ENCODE measurements around the gene PLCB4.

DNA sequence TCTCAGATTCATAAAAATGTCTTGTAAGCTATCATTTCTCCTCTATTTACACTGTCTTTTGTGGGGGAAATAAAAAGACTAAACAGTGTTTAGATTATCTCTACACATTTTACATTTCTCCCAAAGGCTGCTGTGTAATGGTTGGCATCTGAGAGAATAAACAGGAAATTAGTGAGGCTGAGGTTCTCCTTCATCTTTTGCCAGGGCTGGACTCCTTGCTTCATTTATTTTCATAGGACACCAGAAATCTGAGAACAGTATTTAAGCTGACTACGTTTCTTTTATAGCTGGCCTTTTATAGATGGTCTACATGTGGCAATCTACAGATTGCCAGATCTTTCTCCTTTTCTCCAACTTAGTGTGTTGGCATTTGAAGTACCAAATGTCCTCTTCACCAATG lies 41.5 kb downstream of the PLCB4 start:
- TF ChIP-seq POLR2A (IDR thresholded peaks at IDR 0.05) = no peak
- TF ChIP-seq, protein P1, sequence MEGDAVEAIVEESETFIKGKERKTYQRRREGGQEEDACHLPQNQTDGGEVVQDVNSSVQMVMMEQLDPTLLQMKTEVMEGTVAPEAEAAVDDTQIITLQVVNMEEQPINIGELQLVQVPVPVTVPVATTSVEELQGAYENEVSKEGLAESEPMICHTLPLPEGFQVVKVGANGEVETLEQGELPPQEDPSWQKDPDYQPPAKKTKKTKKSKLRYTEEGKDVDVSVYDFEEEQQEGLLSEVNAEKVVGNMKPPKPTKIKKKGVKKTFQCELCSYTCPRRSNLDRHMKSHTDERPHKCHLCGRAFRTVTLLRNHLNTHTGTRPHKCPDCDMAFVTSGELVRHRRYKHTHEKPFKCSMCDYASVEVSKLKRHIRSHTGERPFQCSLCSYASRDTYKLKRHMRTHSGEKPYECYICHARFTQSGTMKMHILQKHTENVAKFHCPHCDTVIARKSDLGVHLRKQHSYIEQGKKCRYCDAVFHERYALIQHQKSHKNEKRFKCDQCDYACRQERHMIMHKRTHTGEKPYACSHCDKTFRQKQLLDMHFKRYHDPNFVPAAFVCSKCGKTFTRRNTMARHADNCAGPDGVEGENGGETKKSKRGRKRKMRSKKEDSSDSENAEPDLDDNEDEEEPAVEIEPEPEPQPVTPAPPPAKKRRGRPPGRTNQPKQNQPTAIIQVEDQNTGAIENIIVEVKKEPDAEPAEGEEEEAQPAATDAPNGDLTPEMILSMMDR (IDR thresholded peaks at IDR 0.05) = no peak

All from vagina (tissue), 2 donors.